CD4-positive, alpha-beta T cell treated with Interleukin-15 for 4 hours (primary cell): ENCODE measurements around the gene LTB4R.

Source experiments
- DNase-seq: peaks from one replicate; pipeline ENCODE4 v3.0.0-alpha.2; 2020; ENCODE audit warnings: low spot score

Gene LTB4R

GRCh38 chr14:24324024-24324423 lies 12.7 kb downstream of the LTB4R start:
- no peak for DNase-seq

- DNase-seq: no peak
These were observed 13.8 kb downstream of the LTB4R start for GRCh38 chr14:24325041-24325530.

- DNase-seq: no peak
These were observed 14.7 kb downstream of the LTB4R start for GRCh38 chr14:24325963-24326362.

- no peak for DNase-seq
These were observed 16.0 kb downstream of the LTB4R start for GRCh38 chr14:24327303-24327702.

GRCh38 chr14:24327914-24328313 lies 16.6 kb downstream of the LTB4R start:
- DNase-seq: peak; percentile 20

- DNase-seq: no peak
These were observed 17.9 kb downstream of the LTB4R start for GRCh38 chr14:24329073-24329663.

- peak; percentile 77 for DNase-seq
These were observed 18.4 kb downstream of the LTB4R start for GRCh38 chr14:24329736-24330135.

GRCh38 chr14:24330973-24331674 lies 19.8 kb downstream of the LTB4R start:
- DNase-seq: no peak

GRCh38 chr14:24331731-24332267 lies 20.5 kb downstream of the LTB4R start:
- no peak for DNase-seq

GRCh38 chr14:24332268-24332993 lies 21.1 kb downstream of the LTB4R start:
- peak; percentile 92 for DNase-seq

- DNase-seq: no peak
These were observed 23.4 kb downstream of the LTB4R start, which contains the start of gene ADCY4 for GRCh38 chr14:24334431-24335291. Gene ADCY4 (minus strand): TSS chr14:24335071. CDS start chr14:24334652, 419 bp downstream.

- no peak for DNase-seq
These were observed 24.3 kb downstream of the LTB4R start for GRCh38 chr14:24335461-24336171.

- DNase-seq: no peak
These were observed 26.0 kb downstream of the LTB4R start for GRCh38 chr14:24337144-24337823.

- no peak for DNase-seq
These were observed 26.5 kb downstream of the LTB4R start for GRCh38 chr14:24337824-24338175.

GRCh38 chr14:24338843-24339242 lies 27.5 kb downstream of the LTB4R start:
- DNase-seq: no peak

- DNase-seq: peak; percentile 71
These were observed 28.2 kb downstream of the LTB4R start, which contains the start of gene RIPK3 for GRCh38 chr14:24339284-24340151. Gene RIPK3 (minus strand): TSS chr14:24339991. CDS start chr14:24339826, 165 bp downstream.

- DNase-seq: no peak
These were observed 29.3 kb downstream of the LTB4R start for GRCh38 chr14:24340606-24341005.

GRCh38 chr14:24342889-24343288 lies 31.6 kb downstream of the LTB4R start:
- no peak for DNase-seq
